Measurements from ENCODE around the gene PREB.
"Not testable (repeated sequence)": the region's sequence is repeated elsewhere in the genome, so short reads cannot be mapped to it uniquely, and the experiment has no call there.

The PREB gene

GRCh38 chr2:27133905-27134780 lies at the start of gene PREB:
Gene PREB (minus strand): TSS chr2:27134636. CDS start chr2:27134421, 215 bp downstream.
- DNase-seq (ENCODE audit: low spot score): peak; percentile 99

- DNase-seq (ENCODE audit: low spot score): no peak
Observed at GRCh38 chr2:27184115-27184514, 49.7 kb upstream of the PREB start.

- no peak for DNase-seq (ENCODE audit: low spot score)
Observed at GRCh38 chr2:27182346-27182745, 47.9 kb upstream of the PREB start.

GRCh38 chr2:27179344-27180000 lies 45.0 kb upstream of the PREB start:
- DNase-seq (ENCODE audit: low spot score): no peak

- no peak for DNase-seq (ENCODE audit: low spot score)
Observed at GRCh38 chr2:27178469-27178868, 44.0 kb upstream of the PREB start.

GRCh38 chr2:27177441-27178351 lies 43.3 kb upstream of the PREB start:
- no peak for DNase-seq (ENCODE audit: low spot score)

- not testable (repeated sequence) for DNase-seq (ENCODE audit: low spot score)
Observed at GRCh38 chr2:27175781-27176180, 41.3 kb upstream of the PREB start.

GRCh38 chr2:27175330-27175729 lies 40.9 kb upstream of the PREB start:
- DNase-seq (ENCODE audit: low spot score): no peak

- DNase-seq (ENCODE audit: low spot score): no peak
Observed at GRCh38 chr2:27174638-27175037, 40.2 kb upstream of the PREB start.

- DNase-seq (ENCODE audit: low spot score): no peak
Observed at GRCh38 chr2:27171351-27171848, 37.0 kb upstream of the PREB start.

- no peak for DNase-seq (ENCODE audit: low spot score)
Observed at GRCh38 chr2:27170581-27171337, 36.3 kb upstream of the PREB start.

- DNase-seq (ENCODE audit: low spot score): no peak
Observed at GRCh38 chr2:27164960-27165763, 30.7 kb upstream of the PREB start.

- no peak for DNase-seq (ENCODE audit: low spot score)
Observed at GRCh38 chr2:27162151-27163121, 28.0 kb upstream of the PREB start.

GRCh38 chr2:27160191-27160590 lies 25.8 kb upstream of the PREB start:
- DNase-seq (ENCODE audit: low spot score): no peak

GRCh38 chr2:27159271-27159670 lies 24.8 kb upstream of the PREB start:
- DNase-seq (ENCODE audit: low spot score): no peak

- no peak for DNase-seq (ENCODE audit: low spot score)
Observed at GRCh38 chr2:27158468-27158867, 24.0 kb upstream of the PREB start.

- DNase-seq (ENCODE audit: low spot score): no peak
Observed at GRCh38 chr2:27155069-27155520, 20.7 kb upstream of the PREB start.

GRCh38 chr2:27154488-27154887 lies 20.1 kb upstream of the PREB start:
- DNase-seq (ENCODE audit: low spot score): no peak

- DNase-seq (ENCODE audit: low spot score): no peak
Observed at GRCh38 chr2:27152796-27153464, 18.5 kb upstream of the PREB start.

Measured in hematopoietic multipotent progenitor cell treated with erythropoietin and hydrocortisone succinate and interleukin-3 and kit ligand, for 15 days (in vitro differentiated cells).